Coronary artery (tissue), 2 donors: Measurements from ENCODE around the gene LYST.

Source experiments
- DNase-seq: peaks from one replicate; pipeline ENCODE4 v3.0.0-alpha.2; 2017; ENCODE audit warnings: low spot score
- H3K27ac ChIP-seq, 2 donors: fragments of 200-600 bp; sonication (generic); one replicate each; pipeline ENCODE4 v1.5.1; 2016 to 2019
- H3K4me3 ChIP-seq: fragments of 200-600 bp; sonication (generic); 2 replicates; pipeline ENCODE4 v1.5.1; 2016; ENCODE audit warnings: mild to moderate bottlenecking, moderate library complexity
- CTCF ChIP-seq: fragments of 200-600 bp; sonication (generic); IDR thresholded peaks from one replicate; pipeline ENCODE4 v1.5.1; 2019; ENCODE audit warnings: antibody characterized with exemption

LYST gene

GRCh38 chr1:235831148-235831547 is 35.6 kb downstream of the LYST start:
- TF ChIP-seq CTCF = no peak
- no peak overlapping the region for H3K27ac ChIP-seq
- no peak for DNase-seq
- H3K4me3 ChIP-seq = no peak overlapping the region

- no peak overlapping the region for H3K27ac ChIP-seq
- no peak for DNase-seq
- H3K4me3 ChIP-seq = no peak overlapping the region
- TF ChIP-seq CTCF = no peak
Measured at GRCh38 chr1:235826102-235826854, 40.4 kb downstream of the LYST start.

GRCh38 chr1:235825229-235825628 is 41.5 kb downstream of the LYST start:
- no peak for TF ChIP-seq CTCF
- Histone ChIP-seq H3K27ac (no peak overlapping the region), H3K4me3 (no peak overlapping the region)
- no peak for DNase-seq

- DNase-seq = no peak
- TF ChIP-seq CTCF = no peak
- Histone ChIP-seq H3K27ac (no peak overlapping the region), H3K4me3 (no peak overlapping the region)
Measured at GRCh38 chr1:235823684-235824083, 43.0 kb downstream of the LYST start.

- Histone ChIP-seq H3K4me3 (no peak overlapping the region), H3K27ac (no peak overlapping the region)
- no peak for DNase-seq
- TF ChIP-seq CTCF = no peak
Measured at GRCh38 chr1:235822685-235823084, 44.0 kb downstream of the LYST start.

GRCh38 chr1:235821361-235821981 is 45.2 kb downstream of the LYST start:
- H3K4me3 ChIP-seq = no peak overlapping the region
- DNase-seq = no peak
- H3K27ac ChIP-seq = peak overlapping the region in 1 of 2 donors; percentile 35
- TF ChIP-seq CTCF = no peak

- TF ChIP-seq CTCF = no peak
- H3K27ac ChIP-seq = no peak overlapping the region
- DNase-seq = no peak
- H3K4me3 ChIP-seq = no peak overlapping the region
Measured at GRCh38 chr1:235820061-235820460, 46.6 kb downstream of the LYST start.
